A549 (cell line): Measurements from ENCODE around the gene PNPLA1.

Experiments
- E2F6 ChIP-seq: IDR thresholded peaks from 2 replicates; pipeline ENCODE4 v1.6.1; 2012; ENCODE audit warnings: low read depth, borderline replicate concordance
- MYC ChIP-seq: IDR thresholded peaks from 2 replicates; pipeline ENCODE4 v1.6.1; 2012; ENCODE audit warnings: mild to moderate bottlenecking, inconsistent platforms, low read length, improper control_type of control experiment, borderline replicate concordance
- TF ChIP-seq, protein P1 (sequence below): fragments of >200 bp; sonication (Bioruptor Twin); formaldehyde crosslinking; IDR thresholded peaks from 2 replicates; pipeline ENCODE4 v1.6.1; 2016

GRCh38 chr6:36226438-36227047 is 43.3 kb upstream of the PNPLA1 start:
- TF ChIP-seq E2F6 (no peak), MYC (no peak)
- TF ChIP-seq, protein P1, sequence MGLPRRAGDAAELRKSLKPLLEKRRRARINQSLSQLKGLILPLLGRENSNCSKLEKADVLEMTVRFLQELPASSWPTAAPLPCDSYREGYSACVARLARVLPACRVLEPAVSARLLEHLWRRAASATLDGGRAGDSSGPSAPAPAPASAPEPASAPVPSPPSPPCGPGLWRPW, result no peak
